Activated naive CD4-positive, alpha-beta T cell treated with anti-CD3 and anti-CD28 coated beads, Interleukin-2, amount 50 U/mL, for 72 hours (primary cell): ENCODE measurements around the gene ZNF557. TPM values are rescaled to one million over a fixed set of nuclear protein-coding genes. Genes with fewer than 3 reads are reported as not detected.

ENCODE experiments used
- ATAC-seq, 2 donors: fragments of 150-1000 bp; cut with Tn5 transposase; 2 replicates each; pipeline ENCODE4 v1.10.0; 2021; ENCODE audit warnings: mild to moderate bottlenecking in 2 of 2, moderate library complexity in 2 of 2
- DNase-seq, 2 donors: peaks; one replicate each; pipeline ENCODE4 v3.0.0; 2021 to 2022; ENCODE audit warnings: low spot score in 2 of 2
- H3K27ac Mint-ChIP-seq, 2 donors: one replicate each; pipeline ENCODE4 v1.8.0; 2022; ENCODE audit warnings: mild to moderate bottlenecking in 2 of 2, mixed read lengths in 2 of 2
- H3K36me3 Mint-ChIP-seq, 2 donors: one replicate each; pipeline ENCODE4 v1.8.0; 2022; ENCODE audit warnings: mixed read lengths in 2 of 2
- H3K9me3 Mint-ChIP-seq, 2 donors: one replicate each; pipeline ENCODE4 v1.8.0; 2022; ENCODE audit warnings: mixed read lengths in 2 of 2
- total RNA-seq, 2 donors: library from RNA; stranded (reverse); gene quantifications; one replicate each; pipeline ENCODE4 v1.2.3, GENCODE V29; 2022

The ZNF557 gene
- total RNA-seq, 2 donors from 2014 or later = 7.9 to 8.3 TPM

DNA sequence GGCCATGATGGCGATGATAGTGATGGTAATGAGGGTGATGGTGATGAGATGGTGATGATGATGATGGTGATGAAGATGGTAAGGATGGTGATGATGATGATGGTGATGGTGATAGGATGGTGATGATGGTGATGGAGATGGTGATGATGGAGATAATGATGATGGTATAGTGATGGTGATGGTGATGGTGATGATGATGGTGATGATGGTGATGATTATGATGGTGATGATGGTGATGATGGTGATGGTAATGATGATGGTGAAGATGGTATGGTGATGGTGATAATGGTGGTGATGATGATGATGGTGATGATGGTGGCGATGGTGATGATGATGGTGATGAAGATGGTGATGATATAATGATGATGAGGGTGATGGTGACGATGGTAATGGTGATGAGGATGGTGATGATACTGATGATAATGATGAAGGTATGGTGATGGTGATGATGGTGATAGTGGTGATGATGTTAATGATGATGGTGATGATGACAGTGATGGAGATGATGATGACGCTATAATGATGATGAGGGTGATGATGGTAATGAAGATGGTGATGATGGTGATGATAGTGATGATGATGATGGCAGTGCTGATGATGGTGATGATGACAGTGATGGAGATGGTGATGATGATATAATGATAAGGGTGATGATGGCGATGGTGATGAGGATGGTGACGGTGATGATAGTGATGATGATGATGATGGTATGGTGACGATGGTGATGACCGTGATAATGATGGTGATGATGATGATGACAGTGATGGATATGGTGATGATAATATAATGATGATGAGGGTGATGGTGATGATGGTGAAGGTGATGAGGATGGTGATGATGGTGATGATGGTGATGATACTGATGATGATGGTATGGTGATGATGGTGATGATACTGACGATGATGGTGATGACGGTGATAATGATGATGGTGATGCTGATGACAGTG lies 37.5 kb downstream of the ZNF557 start:
- Mint-ChIP-seq H3K36me3 (no peaks in the 10 kb centered on the region), H3K27ac (no peak overlapping the region), H3K9me3 (no peaks in the 10 kb centered on the region)
- ATAC-seq (no peak), DNase-seq (no peak)

DNA sequence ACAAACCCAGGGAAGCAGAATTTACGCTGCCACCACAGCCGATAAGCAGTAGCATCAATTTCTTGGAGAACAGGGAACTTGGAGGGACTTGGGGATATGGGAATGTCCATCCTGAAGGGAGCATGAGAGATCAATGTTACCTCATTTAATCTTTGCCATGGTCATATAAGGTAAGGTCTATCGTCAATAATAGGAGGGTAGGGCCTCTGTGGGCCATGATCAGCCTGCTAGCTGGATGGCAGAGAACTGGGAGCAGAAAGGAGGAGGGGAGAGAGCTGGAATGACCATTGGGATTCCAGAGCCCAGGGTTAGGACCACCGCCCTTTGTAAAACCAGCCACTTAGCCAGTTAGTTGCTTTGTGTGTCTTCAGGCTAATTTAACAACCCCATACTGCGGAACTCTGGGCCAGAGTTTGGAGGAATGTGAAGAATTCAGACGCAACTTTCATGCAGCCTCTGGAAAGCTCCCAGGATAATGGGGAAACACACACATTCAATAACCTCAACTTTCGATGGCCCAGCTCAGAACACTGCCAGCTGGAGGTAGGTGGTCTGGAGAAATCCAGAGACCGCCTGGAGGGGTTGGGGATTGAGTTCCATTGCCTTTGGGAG lies 40.3 kb downstream of the ZNF557 start:
- H3K27ac Mint-ChIP-seq = no peak overlapping the region
- no peak for ATAC-seq

DNA sequence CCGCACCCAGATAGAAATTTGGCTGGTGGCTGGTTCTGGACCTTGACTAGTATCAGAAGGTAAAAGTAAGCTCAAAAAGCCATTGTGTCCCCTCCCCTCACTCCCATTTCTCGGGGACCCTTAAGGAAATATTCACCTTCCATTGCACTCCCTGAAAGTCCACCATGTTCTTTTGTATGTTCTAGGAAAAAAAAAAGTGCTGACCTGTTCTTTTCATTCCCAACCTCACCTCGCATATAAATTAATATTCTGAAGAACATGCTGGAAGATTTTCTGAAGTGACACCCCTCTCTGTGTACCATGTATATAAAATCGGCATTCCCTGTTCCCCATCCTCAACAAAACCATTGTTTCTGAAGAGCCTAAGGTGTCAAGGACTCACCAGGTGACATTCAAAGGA lies 43.2 kb downstream of the ZNF557 start:
- DNase-seq (no peak), ATAC-seq (no peak)
- Mint-ChIP-seq H3K9me3 (peaks cover 5 to 6% of the 10 kb centered on the region in 2 donors), H3K36me3 (no peaks in the 10 kb centered on the region), H3K27ac (no peak overlapping the region)

More for the DNA sequence above, 40.3 kb downstream of the ZNF557 start:
- Mint-ChIP-seq H3K36me3 (no peaks in the 10 kb centered on the region), H3K9me3 (peaks cover 5 to 6% of the 10 kb centered on the region in 2 donors)
- DNase-seq = no peak

- H3K9me3 Mint-ChIP-seq = peaks cover 5 to 6% of the 10 kb centered on the region in 2 donors
- H3K36me3 Mint-ChIP-seq = no peaks in the 10 kb centered on the region
- H3K27ac Mint-ChIP-seq = no peak overlapping the region
- ATAC-seq = no peak
- DNase-seq = no peak
Observed at GRCh38 chr19:7113233-7113632, 43.7 kb downstream of the ZNF557 start.

DNA sequence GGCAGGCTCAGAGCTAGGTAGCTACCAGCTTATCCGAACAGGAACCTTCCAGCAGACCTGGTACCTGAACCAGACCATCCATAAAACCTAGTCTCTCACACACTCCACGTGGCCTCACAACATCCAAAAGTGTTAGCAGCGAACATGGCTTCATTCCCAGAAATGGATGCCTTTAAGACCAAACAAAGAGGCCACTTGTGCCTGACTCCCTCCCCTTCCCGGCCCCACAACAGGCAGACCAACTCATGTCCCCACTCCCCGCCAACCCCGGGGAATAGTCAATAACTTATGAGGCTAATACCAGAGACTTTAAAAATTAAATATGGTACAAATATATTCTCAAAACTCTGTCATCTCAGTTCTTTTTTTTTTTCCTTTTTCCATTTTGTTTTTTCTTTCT lies 46.2 kb downstream of the ZNF557 start:
- Mint-ChIP-seq H3K27ac (no peak overlapping the region), H3K9me3 (peaks cover 5 to 6% of the 10 kb centered on the region in 2 donors), H3K36me3 (no peaks in the 10 kb centered on the region)
- DNase-seq (no peak), ATAC-seq (no peak)

DNA sequence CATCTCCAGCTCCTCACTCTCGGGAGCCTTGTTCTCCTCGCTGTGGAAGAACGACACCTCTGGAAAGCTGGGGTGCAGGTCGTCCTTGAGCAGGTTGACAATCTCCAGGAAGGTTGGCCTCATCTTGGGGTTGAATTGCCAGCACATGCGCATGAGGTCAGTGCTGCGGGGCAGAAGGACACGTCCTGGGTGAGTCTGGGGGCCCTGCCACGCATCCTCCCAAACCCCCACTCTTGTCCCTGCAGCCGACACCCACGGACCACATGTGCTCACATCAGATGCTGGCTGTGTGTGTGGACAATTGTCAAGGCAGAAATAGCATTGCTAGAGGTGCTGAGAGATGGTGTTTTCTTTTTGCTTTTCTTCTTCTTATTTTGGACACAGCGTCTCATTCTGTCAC lies 47.7 kb downstream of the ZNF557 start:
- ATAC-seq (no peak), DNase-seq (no peak)
- Mint-ChIP-seq H3K27ac (no peak overlapping the region), H3K9me3 (peaks cover 5 to 6% of the 10 kb centered on the region in 2 donors), H3K36me3 (no peaks in the 10 kb centered on the region)

GRCh38 chr19:7119582-7119981 lies 50.1 kb downstream of the ZNF557 start:
- H3K36me3 Mint-ChIP-seq = peaks cover 2% of the 10 kb centered on the region in 2 donors
- no peak overlapping the region for H3K27ac Mint-ChIP-seq
- DNase-seq (no peak), ATAC-seq (no peak)
- peaks cover 1% of the 10 kb centered on the region in 2 donors for H3K9me3 Mint-ChIP-seq

- no peak for ATAC-seq
- peaks cover 6 to 10% of the 10 kb centered on the region in 2 donors for H3K9me3 Mint-ChIP-seq
- H3K27ac Mint-ChIP-seq = no peak overlapping the region
- DNase-seq = no peak
- peaks cover 11% of the 10 kb centered on the region in 2 donors for H3K36me3 Mint-ChIP-seq
Observed at GRCh38 chr19:7120499-7120898, 51.0 kb downstream of the ZNF557 start.

- DNase-seq (no peak), ATAC-seq (no peak)
- H3K9me3 Mint-ChIP-seq = peaks cover 7 to 14% of the 10 kb centered on the region in 2 donors
- no peak overlapping the region for H3K27ac Mint-ChIP-seq
- H3K36me3 Mint-ChIP-seq = peaks cover 19 to 21% of the 10 kb centered on the region in 2 donors
Observed at GRCh38 chr19:7122701-7123100, 53.2 kb downstream of the ZNF557 start.

- ATAC-seq (no peak), DNase-seq (no peak)
- H3K36me3 Mint-ChIP-seq = peaks cover 19 to 21% of the 10 kb centered on the region in 2 donors
- H3K9me3 Mint-ChIP-seq = peaks cover 7 to 14% of the 10 kb centered on the region in 2 donors
- H3K27ac Mint-ChIP-seq = peak overlapping the region in 1 of 2 donors; percentile 55
Observed at GRCh38 chr19:7124782-7125181, 55.3 kb downstream of the ZNF557 start.

DNA sequence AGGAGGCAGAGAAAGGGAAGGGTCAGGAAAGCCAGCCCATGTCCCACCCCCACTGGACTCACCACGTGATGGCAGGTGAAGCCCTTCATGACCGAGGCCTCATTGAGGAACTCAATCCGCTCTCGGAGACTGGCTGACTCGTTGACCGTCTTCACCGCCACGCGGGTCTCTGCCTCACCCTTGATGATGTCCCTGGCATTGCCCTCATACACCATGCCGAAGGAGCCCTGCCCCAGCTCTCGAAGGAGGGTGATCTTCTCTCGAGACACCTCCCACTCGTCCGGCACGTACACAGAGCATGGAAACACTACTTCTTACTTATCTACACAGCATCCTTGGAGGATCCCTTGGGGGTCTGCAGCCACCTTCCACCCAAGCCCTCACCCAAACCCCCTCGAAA lies 55.7 kb downstream of the ZNF557 start:
- H3K27ac Mint-ChIP-seq = peak overlapping the region in 1 of 2 donors; percentile 55
- no peak for ATAC-seq
- DNase-seq = no peak
- H3K9me3 Mint-ChIP-seq = peaks cover 7 to 14% of the 10 kb centered on the region in 2 donors
- peaks cover 19 to 21% of the 10 kb centered on the region in 2 donors for H3K36me3 Mint-ChIP-seq

GRCh38 chr19:7126132-7126531 lies 56.6 kb downstream of the ZNF557 start:
- H3K36me3 Mint-ChIP-seq = peaks cover 19 to 21% of the 10 kb centered on the region in 2 donors

DNA sequence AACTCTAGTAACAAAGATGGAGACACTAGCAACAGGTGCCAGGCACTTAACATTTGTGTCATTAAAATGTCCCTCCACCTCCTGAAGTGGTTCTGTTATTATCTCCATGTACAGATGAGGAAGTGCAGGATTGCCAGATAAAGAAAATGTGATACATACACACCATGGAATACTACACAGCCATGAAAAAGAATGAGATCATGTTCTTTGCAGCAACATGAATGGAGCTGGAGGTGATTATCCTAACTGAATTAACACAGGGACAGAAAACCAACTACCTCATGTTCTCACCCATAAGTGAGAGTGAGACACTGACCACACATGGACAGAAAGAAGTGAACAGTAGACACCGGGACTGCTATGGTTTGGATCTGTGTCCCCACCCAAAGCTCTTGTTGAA lies 60.5 kb downstream of the ZNF557 start:
- ATAC-seq = no peak
- Mint-ChIP-seq H3K36me3 (peaks cover 13 to 14% of the 10 kb centered on the region in 2 donors), H3K9me3 (peaks cover 3 to 8% of the 10 kb centered on the region in 2 donors), H3K27ac (no peak overlapping the region)
- no peak for DNase-seq

More at GRCh38 chr19:7126132-7126531, 56.6 kb downstream of the ZNF557 start:
- DNase-seq = no peak
- no peak overlapping the region for H3K27ac Mint-ChIP-seq
- no peak for ATAC-seq
- peaks cover 7 to 14% of the 10 kb centered on the region in 2 donors for H3K9me3 Mint-ChIP-seq

- ATAC-seq (no peak), DNase-seq (no peak)
- H3K27ac Mint-ChIP-seq = no peak overlapping the region
- no peaks in the 10 kb centered on the region for H3K9me3 Mint-ChIP-seq
- no peaks in the 10 kb centered on the region for H3K36me3 Mint-ChIP-seq
Observed at GRCh38 chr19:7132054-7132453, 62.6 kb downstream of the ZNF557 start.

DNA sequence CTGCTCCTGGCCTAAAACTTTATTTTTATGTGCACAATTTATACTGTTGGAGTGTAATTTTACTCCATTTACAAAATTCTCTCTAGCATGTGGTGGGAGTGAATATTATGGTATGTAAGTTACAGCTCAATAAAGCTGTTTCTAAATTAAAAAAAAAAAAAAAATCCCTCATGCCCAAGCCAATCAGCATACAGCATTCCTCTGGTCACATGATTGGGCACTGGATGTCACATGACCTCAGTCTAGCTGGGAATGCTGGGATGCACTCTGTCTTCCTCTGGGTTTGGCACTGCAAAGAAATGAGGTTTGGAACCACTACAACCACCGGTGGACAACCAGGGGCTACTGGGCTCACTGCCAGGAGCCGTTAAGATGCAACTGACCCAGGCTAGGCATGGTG lies 67.6 kb downstream of the ZNF557 start:
- no peak for DNase-seq
- Mint-ChIP-seq H3K27ac (no peak overlapping the region), H3K36me3 (peaks cover 0 to 9% of the 10 kb centered on the region in 2 donors), H3K9me3 (peaks cover 0 to 4% of the 10 kb centered on the region in 2 donors)
- no peak for ATAC-seq
